ENCODE measurements around the gene UBXN11.

Gene UBXN11

DNA sequence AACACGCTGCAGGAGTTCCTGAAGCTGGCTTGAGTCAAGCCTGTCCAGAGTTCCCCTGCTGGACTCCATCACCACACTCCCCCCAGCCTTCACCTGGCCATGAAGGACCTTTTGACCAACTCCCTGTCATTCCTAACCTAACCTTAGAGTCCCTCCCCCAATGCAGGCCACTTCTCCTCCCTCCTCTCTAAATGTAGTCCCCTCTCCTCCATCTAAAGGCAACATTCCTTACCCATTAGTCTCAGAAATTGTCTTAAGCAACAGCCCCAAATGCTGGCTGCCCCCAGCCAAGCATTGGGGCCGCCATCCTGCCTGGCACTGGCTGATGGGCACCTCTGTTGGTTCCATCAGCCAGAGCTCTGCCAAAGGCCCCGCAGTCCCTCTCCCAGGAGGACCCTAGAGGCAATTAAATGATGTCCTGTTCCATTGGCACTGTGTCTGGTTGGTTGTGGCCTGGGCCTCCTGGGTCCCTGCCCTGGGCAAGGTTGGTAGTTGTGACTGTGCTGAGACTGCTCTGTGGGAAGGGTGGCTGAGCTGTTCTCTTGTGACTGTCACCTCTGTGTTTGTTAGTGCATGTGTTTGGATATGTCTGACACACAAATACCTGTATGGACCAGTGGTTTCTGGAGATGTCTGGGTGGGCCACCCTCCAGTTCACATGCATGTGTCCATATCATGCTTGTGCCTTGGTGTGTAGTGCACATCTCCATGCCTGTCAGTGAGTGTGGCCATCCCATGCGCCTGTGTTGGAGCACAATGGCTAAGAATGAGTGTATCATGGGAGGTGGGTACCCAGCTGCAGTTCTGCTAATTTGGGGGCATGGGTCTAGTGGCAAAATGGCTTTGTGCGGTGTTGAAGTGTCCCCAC lies 25.1 kb downstream of the UBXN11 start:
- H3K36me3 ChIP-seq (ENCODE audit: insufficient read depth, low read length), result peaks cover 63% of the 10 kb centered on the region

DNA sequence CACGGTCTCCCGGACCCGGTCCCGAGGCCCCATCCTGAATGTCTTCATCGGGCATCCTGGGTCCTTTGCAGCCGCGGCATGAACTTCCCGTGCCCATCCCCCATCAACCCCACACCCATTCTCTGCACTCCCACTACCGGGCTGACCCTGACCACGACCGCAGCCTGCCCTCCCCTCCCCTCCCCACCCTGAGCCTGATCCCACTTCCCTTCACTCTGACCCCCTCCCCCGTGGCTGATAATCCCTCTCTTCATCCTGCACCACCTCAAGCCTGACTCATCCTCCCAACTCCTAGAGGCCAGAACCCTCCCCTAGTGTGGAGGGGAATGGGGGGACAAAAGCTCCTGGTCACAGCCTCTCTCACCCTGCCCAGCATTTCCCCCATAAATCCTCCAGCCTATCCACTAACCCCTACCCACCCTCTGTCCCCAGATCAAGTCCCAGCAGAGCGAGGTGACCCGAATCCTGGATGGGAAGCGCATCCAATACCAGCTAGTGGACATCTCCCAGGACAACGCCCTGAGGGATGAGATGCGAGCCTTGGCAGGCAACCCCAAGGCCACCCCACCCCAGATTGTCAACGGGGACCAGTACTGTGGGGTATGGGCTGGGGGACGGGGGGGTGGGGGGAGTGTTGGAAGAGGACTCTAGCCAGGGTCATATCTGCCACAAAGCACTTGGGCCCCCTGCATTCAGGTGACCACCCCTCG lies 25.9 kb downstream of the UBXN11 start:
- Histone ChIP-seq H2AFZ (ENCODE audit: low read depth, low read length) (peak overlapping the region; percentile 70), H3K9ac (ENCODE audit: low read depth, low read length) (peak overlapping the region; percentile 91), H3K27ac (ENCODE audit: low read length) (peak overlapping the region; percentile 72), H3K4me3 (ENCODE audit: low read depth in 1 of 2, low read length in 2 of 2) (peak overlapping the region; percentile 34 to 74; a peak in 3 of 4 replicates), H3K4me1 (ENCODE audit: insufficient read depth, low read length) (peaks cover 60% of the 10 kb centered on the region), H3K27me3 (ENCODE audit: insufficient read depth, low read length, poor library complexity) (no peaks in the 10 kb centered on the region), H4K20me1 (ENCODE audit: insufficient read depth, low read length) (peaks cover 22% of the 10 kb centered on the region; the same call in 1 of the 2 replicates), H3K79me2 (ENCODE audit: insufficient read depth, low read length) (peaks cover 32% of the 10 kb centered on the region), H3K36me3 (ENCODE audit: insufficient read depth, low read length) (peaks cover 72% of the 10 kb centered on the region), H3K4me2 (ENCODE audit: insufficient read depth, low read length) (peak overlapping the region; percentile 67), H3K9me3 (ENCODE audit: insufficient read depth, low read length, severe bottlenecking) (no peaks in the 10 kb centered on the region)
- peak; percentile 72 for DNase-seq
- ATAC-seq (ENCODE audit: insufficient read depth, low read depth), result peak; percentile 17
- no peak for TF ChIP-seq EZH2 (IDR thresholded peaks at IDR 0.05; ENCODE audit: borderline replicate concordance, low read depth, low read length, severe bottlenecking)
- TF ChIP-seq, protein P1, sequence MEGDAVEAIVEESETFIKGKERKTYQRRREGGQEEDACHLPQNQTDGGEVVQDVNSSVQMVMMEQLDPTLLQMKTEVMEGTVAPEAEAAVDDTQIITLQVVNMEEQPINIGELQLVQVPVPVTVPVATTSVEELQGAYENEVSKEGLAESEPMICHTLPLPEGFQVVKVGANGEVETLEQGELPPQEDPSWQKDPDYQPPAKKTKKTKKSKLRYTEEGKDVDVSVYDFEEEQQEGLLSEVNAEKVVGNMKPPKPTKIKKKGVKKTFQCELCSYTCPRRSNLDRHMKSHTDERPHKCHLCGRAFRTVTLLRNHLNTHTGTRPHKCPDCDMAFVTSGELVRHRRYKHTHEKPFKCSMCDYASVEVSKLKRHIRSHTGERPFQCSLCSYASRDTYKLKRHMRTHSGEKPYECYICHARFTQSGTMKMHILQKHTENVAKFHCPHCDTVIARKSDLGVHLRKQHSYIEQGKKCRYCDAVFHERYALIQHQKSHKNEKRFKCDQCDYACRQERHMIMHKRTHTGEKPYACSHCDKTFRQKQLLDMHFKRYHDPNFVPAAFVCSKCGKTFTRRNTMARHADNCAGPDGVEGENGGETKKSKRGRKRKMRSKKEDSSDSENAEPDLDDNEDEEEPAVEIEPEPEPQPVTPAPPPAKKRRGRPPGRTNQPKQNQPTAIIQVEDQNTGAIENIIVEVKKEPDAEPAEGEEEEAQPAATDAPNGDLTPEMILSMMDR (IDR thresholded peaks at IDR 0.05; ENCODE audit: borderline replicate concordance, extremely low read depth, low read length, poor library complexity, severe bottlenecking), result no peak

More for the DNA sequence above, 25.1 kb downstream of the UBXN11 start:
- Histone ChIP-seq H3K4me3 (ENCODE audit: low read depth in 1 of 2, low read length in 2 of 2) (peak overlapping the region in 1 of 2 experiments; percentile 74; a peak in 2 of 4 replicates), H3K9ac (ENCODE audit: low read depth, low read length) (peak overlapping the region; percentile 91), H2AFZ (ENCODE audit: low read depth, low read length) (no peak overlapping the region), H3K27ac (ENCODE audit: low read length) (peak overlapping the region; percentile 72), H3K4me2 (ENCODE audit: insufficient read depth, low read length) (peak overlapping the region; percentile 67), H4K20me1 (ENCODE audit: insufficient read depth, low read length) (peaks cover 18% of the 10 kb centered on the region; the same call in 1 of the 2 replicates), H3K79me2 (ENCODE audit: insufficient read depth, low read length) (peaks cover 29% of the 10 kb centered on the region), H3K9me3 (ENCODE audit: insufficient read depth, low read length, severe bottlenecking) (no peaks in the 10 kb centered on the region), H3K27me3 (ENCODE audit: insufficient read depth, low read length, poor library complexity) (no peaks in the 10 kb centered on the region), H3K4me1 (ENCODE audit: insufficient read depth, low read length) (peaks cover 69% of the 10 kb centered on the region)
- DNase-seq (no peak), ATAC-seq (ENCODE audit: insufficient read depth, low read depth) (no peak)
- TF ChIP-seq, protein P1 (IDR thresholded peaks at IDR 0.05; ENCODE audit: borderline replicate concordance, extremely low read depth, low read length, poor library complexity, severe bottlenecking), result no peak
- no peak for TF ChIP-seq EZH2 (IDR thresholded peaks at IDR 0.05; ENCODE audit: borderline replicate concordance, low read depth, low read length, severe bottlenecking)

GRCh38 chr1:26279456-26280332 lies 26.7 kb downstream of the UBXN11 start, which contains the start of gene SH3BGRL3:
Gene SH3BGRL3, plus strand, starts transcription at chr1:26280086. Its CDS starts 70 bp downstream, at chr1:26280156.
- peak within 1 kb of the TSS; percentile 91 for H3K9ac ChIP-seq (ENCODE audit: low read depth, low read length)
- H3K27me3 ChIP-seq (ENCODE audit: insufficient read depth, low read length, poor library complexity), result no peaks in the 10 kb centered on the region
- peaks cover 73% of the 10 kb centered on the region for H3K36me3 ChIP-seq (ENCODE audit: insufficient read depth, low read length)
- ATAC-seq (ENCODE audit: insufficient read depth, low read depth) (peak; percentile 87), DNase-seq (peak; percentile 88)
- TF ChIP-seq EZH2 (IDR thresholded peaks at IDR 0.05; ENCODE audit: borderline replicate concordance, low read depth, low read length, severe bottlenecking), result no peak
- TF ChIP-seq, protein P1 (IDR thresholded peaks at IDR 0.05; ENCODE audit: borderline replicate concordance, extremely low read depth, low read length, poor library complexity, severe bottlenecking), result peak; percentile 65
- peaks cover 52% of the 10 kb centered on the region for H3K4me1 ChIP-seq (ENCODE audit: insufficient read depth, low read length)
- H3K9me3 ChIP-seq (ENCODE audit: insufficient read depth, low read length, severe bottlenecking), result no peaks in the 10 kb centered on the region
- peak within 1 kb of the TSS; percentile 79 for H2AFZ ChIP-seq (ENCODE audit: low read depth, low read length)
- peak within 1 kb of the TSS; percentile 72 for H3K27ac ChIP-seq (ENCODE audit: low read length)
- H3K79me2 ChIP-seq (ENCODE audit: insufficient read depth, low read length), result peaks cover 32% of the 10 kb centered on the region
- peak within 1 kb of the TSS; percentile 67 for H3K4me2 ChIP-seq (ENCODE audit: insufficient read depth, low read length)
- peaks cover 22% of the 10 kb centered on the region; the same call in 1 of the 2 replicates for H4K20me1 ChIP-seq (ENCODE audit: insufficient read depth, low read length)
- H3K4me3 ChIP-seq (ENCODE audit: low read depth in 1 of 2, low read length in 2 of 2), result peak within 1 kb of the TSS; percentile 34 to 74; a peak in 3 of 4 replicates

Data from DND-41 (cell line).